Left ventricle myocardium superior (tissue), 1 donor: ENCODE results near the gene HMCN1. TPM values are rescaled to one million over a fixed set of nuclear protein-coding genes. Genes with fewer than 3 reads are reported as not detected.

Experiments used
- ATAC-seq: fragments of 200-7000 bp; cut with Tn5 transposase; one replicate; pipeline ENCODE4 v1.9.1; 2020; ENCODE audit warnings: mild to moderate bottlenecking, moderate library complexity
- DNase-seq: peaks from one replicate; pipeline ENCODE4 v3.0.0-alpha.2; 2020
- intact Hi-C: fragments of 100-400 bp; cut with micrococcal nuclease; formaldehyde crosslinking; loops from one replicate; pipeline ENCODE4 v1.11.0; 2022
- total RNA-seq: library from RNA; stranded (reverse); fragmentation: NEBNext Ultra II Directional; extraction: Animal tissue kit (Norgen Biotek cat#: 25700); gene quantifications from one replicate; pipeline ENCODE4 v1.2.1, GENCODE V29; 2021
- donor health status: DM: no; HTN: yes; CAD: no; lungs with severe emphysema.

HMCN1 gene
- total RNA-seq, 1 donor from 2014 or later, result 3.8 TPM

GRCh38 chr1:186091222-186091720, 357.1 kb downstream of the HMCN1 start:
- DNase-seq (no peak), ATAC-seq (no peak)
- intact Hi-C loops, result no loop called here

GRCh38 chr1:186093437-186093836, 359.2 kb downstream of the HMCN1 start:
- peak; percentile 79 for ATAC-seq
- DNase-seq, result no peak
- intact Hi-C loops, result no loop called here

GRCh38 chr1:186094172-186094571, 360.0 kb downstream of the HMCN1 start:
- intact Hi-C loops, result no loop called here
- DNase-seq (no peak), ATAC-seq (peak; percentile 25)

GRCh38 chr1:186099336-186100104, 365.3 kb downstream of the HMCN1 start:
- no peak for ATAC-seq
- intact Hi-C loops, result no loop called here
- no peak for DNase-seq

- intact Hi-C loops, result no loop called here
These were observed 367.9 kb downstream of the HMCN1 start for GRCh38 chr1:186102107-186102506.

GRCh38 chr1:186102547-186103148, 368.5 kb downstream of the HMCN1 start:
- intact Hi-C loops, result no loop called here
- ATAC-seq, result peak; percentile 78
- DNase-seq, result peak; percentile 26

More at GRCh38 chr1:186102107-186102506, 367.9 kb downstream of the HMCN1 start:
- ATAC-seq (peak; percentile 40), DNase-seq (no peak)

GRCh38 chr1:186104459-186104858, 370.3 kb downstream of the HMCN1 start:
- intact Hi-C loops, result no loop called here
- DNase-seq, result no peak
- no peak for ATAC-seq

GRCh38 chr1:186112280-186112679, 378.1 kb downstream of the HMCN1 start:
- ATAC-seq (peak; percentile 29), DNase-seq (no peak)
- intact Hi-C loops, result no loop called here

GRCh38 chr1:186113461-186113860, 379.3 kb downstream of the HMCN1 start:
- intact Hi-C loops, result no loop called here
- DNase-seq (no peak), ATAC-seq (no peak)

- no peak for DNase-seq
- ATAC-seq, result no peak
- intact Hi-C loops, result no loop called here
These were observed 384.5 kb downstream of the HMCN1 start for GRCh38 chr1:186118724-186119123.

GRCh38 chr1:186122837-186123236, 388.6 kb downstream of the HMCN1 start:
- ATAC-seq (no peak), DNase-seq (no peak)
- intact Hi-C loops, result no loop called here

- intact Hi-C loops, result no loop called here
- DNase-seq, result no peak
- no peak for ATAC-seq
These were observed 390.8 kb downstream of the HMCN1 start for GRCh38 chr1:186125035-186125434.

- ATAC-seq, result no peak
- no peak for DNase-seq
- intact Hi-C loops, result no loop called here
These were observed 391.3 kb downstream of the HMCN1 start for GRCh38 chr1:186125511-186125910.

GRCh38 chr1:186129758-186130157, 395.6 kb downstream of the HMCN1 start:
- intact Hi-C loops, result no loop called here
- ATAC-seq (no peak), DNase-seq (no peak)

- intact Hi-C loops, result no loop called here
These were observed 404.9 kb downstream of the HMCN1 start for GRCh38 chr1:186139115-186139514.

GRCh38 chr1:186139701-186140100, 405.5 kb downstream of the HMCN1 start:
- ATAC-seq, result no peak
- DNase-seq, result no peak
- intact Hi-C loops, result no loop called here

More at GRCh38 chr1:186139115-186139514, 404.9 kb downstream of the HMCN1 start:
- DNase-seq (no peak), ATAC-seq (no peak)

- intact Hi-C loops, result no loop called here
- DNase-seq, result no peak
- ATAC-seq, result no peak
These were observed 408.0 kb downstream of the HMCN1 start for GRCh38 chr1:186142159-186142558.

GRCh38 chr1:186142916-186143315, 408.7 kb downstream of the HMCN1 start:
- intact Hi-C loops, result no loop called here
- DNase-seq (no peak), ATAC-seq (no peak)

- intact Hi-C loops, result no loop called here
- DNase-seq, result no peak
- ATAC-seq, result no peak
These were observed 409.3 kb downstream of the HMCN1 start for GRCh38 chr1:186143481-186143880.

- ATAC-seq, result no peak
- no peak for DNase-seq
These were observed 410.3 kb downstream of the HMCN1 start for GRCh38 chr1:186144505-186144904.

GRCh38 chr1:186146974-186147373, 412.8 kb downstream of the HMCN1 start:
- intact Hi-C loops, result no loop called here

More at GRCh38 chr1:186144505-186144904, 410.3 kb downstream of the HMCN1 start:
- intact Hi-C loops, result no loop called here

More at GRCh38 chr1:186146974-186147373, 412.8 kb downstream of the HMCN1 start:
- no peak for ATAC-seq
- no peak for DNase-seq
